HG03571 (cell line): ENCODE results near the gene POLD1.
"Not testable (repeated sequence)": the region's sequence is repeated elsewhere in the genome, so short reads cannot be mapped to it uniquely, and the experiment has no call there.

Source experiments
- ATAC-seq: cut with Tn5 transposase; IDR thresholded peaks from one replicate; pipeline ENCODE4 v1.9.1; 2021; ENCODE audit not compliant: unreplicated experiment

Gene POLD1

DNA sequence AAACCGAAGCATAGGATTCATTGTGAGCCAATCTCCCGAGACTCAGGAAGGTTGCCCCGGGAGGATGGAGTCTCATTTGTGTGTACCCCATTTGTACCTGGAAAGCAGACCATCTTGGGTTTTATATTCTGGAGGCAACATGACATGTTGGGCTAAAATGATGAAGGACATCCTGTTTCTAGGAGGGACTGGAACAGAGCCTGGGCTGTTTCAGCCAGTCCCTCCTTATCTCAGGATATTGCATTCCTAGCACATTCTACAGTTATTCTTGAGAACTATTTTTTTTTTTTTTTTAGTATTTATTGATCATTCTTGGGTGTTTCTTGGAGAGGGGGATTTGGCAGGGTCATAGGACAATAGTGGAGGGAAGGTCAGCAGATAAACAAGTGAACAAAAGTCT is 6.1 kb downstream of the POLD1 start:
- ATAC-seq = not testable (repeated sequence)

DNA sequence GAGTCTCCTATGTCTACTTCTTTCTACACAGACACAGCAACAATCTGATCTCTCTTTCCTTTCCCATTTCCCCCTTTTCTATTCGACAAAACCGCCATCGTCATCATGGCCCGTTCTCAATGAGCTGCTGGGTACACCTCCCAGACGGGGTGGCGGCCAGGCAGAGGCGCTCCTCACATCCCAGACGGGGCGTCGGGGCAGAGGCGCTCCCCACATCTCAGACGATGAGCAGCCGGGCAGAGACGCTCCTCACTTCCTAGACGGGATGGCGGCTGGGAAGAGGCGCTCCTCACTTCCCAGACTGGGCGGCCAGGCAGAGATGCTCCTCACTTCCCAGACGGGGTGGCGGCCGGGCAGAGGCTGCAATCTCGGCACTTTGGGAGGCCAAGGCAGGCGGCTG is 6.8 kb downstream of the POLD1 start:
- ATAC-seq = not testable (repeated sequence)

DNA sequence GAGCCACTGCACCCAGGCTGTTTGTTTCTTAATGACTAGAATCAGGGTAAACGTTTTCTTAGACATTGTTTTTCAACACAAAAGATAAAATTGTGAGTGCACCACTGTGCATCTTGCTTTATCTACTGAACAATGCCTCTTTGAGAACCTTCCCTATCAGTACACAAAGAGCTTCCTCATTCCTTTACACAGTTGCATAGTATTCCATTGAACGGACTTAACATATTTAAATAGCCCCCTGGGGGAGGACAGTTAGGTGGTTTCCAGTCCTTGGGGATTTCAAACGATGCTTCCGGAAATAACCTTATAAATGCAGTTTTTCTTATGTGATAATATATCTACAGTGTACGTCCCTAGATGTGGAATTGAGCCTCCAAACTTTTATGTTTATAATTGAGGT is 8.6 kb downstream of the POLD1 start:
- no peak for ATAC-seq

DNA sequence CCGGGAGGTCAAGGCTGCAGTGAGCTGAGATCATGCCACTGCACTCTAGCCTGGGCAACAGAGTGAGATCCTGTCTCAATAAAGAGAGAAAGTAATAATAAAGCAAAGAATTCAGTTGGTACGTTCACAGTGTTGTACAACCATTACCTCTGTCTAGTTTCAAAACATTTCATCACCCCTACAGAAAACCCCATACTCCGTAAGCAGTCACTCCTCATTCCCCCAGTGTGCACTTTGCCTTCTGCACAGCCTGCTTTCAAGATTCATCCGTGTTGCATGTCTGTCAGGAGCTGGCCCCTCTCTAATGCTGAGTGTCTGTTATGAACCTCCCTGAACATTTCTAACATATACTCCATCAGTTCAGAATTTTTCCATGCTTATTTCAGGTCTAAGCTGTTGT is 9.4 kb downstream of the POLD1 start:
- ATAC-seq = no peak

GRCh38 chr19:50394017-50394416 is 9.9 kb downstream of the POLD1 start:
- ATAC-seq = no peak

- ATAC-seq = no peak
Measured at GRCh38 chr19:50398675-50399367, 14.7 kb downstream of the POLD1 start.

DNA sequence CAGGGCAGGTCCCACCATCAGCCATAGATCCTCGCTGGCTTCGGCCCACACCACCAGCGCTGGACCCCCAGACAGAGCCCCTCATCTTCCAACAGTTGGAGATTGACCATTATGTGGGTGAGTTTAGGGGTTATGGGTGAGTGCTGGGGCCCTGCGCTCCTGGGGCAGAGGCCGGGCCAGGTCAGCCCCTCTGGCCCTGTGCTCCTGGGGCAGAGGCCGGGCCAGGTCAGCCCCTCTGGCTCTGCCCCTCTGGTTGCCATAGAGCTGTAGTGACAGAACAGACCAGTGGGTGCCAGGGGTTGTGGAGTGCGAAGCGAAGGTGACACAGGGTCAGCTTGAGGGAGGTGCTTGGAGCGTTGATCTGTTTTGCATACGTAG is 15.2 kb downstream of the POLD1 start:
- no peak for ATAC-seq

GRCh38 chr19:50401605-50402450 is 17.7 kb downstream of the POLD1 start:
- no peak for ATAC-seq

DNA sequence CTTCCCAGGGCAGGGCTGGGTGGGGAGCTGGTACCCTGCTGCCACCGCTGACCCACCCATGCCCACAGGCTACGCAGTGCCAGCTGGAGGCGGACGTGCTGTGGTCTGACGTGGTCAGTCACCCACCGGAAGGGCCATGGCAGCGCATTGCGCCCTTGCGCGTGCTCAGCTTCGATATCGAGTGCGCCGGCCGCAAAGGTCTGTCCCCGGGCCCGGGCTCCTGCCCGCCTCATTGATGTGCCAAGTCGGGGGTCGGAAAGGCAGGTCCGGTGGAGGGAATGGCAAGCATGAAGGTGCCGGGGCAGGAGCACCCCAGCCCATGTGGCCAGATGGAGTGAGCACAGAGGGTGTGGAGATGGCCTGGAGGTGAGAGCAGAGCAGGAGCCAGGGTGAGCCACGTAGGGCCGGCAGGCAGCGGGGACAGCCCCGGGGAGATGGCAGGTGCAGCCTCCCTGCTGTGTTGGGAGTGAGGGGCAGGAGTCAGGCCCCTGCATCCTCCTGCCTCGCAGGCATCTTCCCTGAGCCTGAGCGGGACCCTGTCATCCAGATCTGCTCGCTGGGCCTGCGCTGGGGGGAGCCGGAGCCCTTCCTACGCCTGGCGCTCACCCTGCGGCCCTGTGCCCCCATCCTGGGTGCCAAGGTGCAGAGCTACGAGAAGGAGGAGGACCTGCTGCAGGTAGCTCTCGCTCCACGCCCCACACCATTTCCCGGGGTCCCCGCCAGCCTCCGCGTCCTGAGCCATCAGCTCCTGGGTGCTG is 18.6 kb downstream of the POLD1 start:
- ATAC-seq = no peak

GRCh38 chr19:50406156-50406820 is 22.1 kb downstream of the POLD1 start:
- no peak for ATAC-seq

- ATAC-seq = no peak
Measured at GRCh38 chr19:50406829-50407228, 22.7 kb downstream of the POLD1 start.

- ATAC-seq = no peak
Measured at GRCh38 chr19:50409347-50409746, 25.2 kb downstream of the POLD1 start.

DNA sequence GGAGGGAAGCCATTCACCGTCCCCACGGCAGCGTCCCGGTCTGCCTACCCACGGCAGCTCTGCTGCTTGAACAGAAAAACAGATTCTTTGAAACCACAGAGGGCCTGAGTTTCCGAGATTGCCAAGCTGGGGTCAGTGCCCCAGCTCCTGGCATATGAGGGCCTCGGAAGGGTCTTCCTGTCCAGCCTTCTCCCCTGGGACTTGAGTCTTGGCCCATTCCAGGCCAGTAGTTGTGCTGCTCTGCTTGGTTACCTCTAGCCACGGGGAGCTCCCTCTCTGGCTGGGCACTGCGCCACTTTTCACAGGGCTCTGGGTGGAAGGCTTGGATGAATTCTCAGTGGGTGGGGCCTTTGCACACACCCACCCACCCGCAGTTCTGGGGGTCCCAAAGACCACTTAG is 26.0 kb downstream of the POLD1 start:
- ATAC-seq = no peak

DNA sequence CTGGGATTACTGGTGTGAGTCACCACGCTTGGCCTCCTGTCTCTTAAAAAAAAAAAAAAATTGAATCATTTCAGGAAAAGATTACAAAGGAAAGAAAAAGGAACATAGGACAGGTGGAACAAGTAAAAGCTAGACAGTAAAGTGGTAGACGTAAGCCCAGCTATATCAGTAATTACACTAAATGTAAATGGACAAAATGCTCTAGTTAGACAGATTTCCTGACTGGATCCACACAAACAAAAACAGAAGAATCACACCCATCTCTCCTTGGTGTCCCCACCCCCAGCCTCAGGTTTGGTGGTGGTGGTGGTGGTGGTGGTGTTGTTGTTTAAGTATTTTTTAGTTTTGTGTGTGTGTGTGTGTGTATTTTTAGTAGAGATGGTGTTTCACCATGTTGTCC is 28.3 kb downstream of the POLD1 start:
- ATAC-seq = no peak

DNA sequence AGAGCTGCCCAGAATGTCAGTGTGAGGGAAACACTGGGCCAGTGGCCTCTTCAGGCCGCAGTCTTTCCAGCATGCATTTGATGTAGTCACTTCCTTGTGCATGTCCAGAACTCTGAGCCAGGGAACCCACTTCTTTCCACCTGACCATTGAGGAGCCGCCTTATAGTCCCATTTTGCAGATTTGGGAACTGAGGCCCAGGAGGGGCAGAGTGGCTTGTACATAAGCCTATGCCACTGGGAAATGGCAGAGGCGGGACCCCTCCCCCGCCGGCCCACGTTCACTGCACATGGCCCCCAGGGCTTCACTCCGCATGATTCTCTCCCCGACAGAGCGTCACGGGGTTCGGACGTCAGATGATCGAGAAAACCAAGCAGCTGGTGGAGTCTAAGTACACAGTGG is 28.9 kb downstream of the POLD1 start:
- no peak for ATAC-seq

DNA sequence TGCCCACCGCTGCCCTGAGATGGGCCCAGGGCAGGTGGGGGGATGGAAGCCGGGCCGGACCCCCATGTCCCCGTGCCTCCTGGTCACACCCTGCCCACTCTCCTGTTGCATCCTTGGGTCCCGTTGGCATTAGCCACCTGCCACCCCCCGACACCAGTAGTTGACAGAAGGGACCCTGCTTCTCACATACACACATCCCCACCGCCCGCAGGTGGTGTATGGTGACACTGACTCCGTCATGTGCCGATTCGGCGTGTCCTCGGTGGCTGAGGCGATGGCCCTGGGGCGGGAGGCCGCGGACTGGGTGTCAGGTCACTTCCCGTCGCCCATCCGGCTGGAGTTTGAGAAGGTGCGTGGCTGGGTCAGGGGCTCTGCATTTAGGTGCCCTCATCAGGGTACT is 29.4 kb downstream of the POLD1 start:
- no peak for ATAC-seq

GRCh38 chr19:50414864-50415660 is 30.9 kb downstream of the POLD1 start:
- peak; percentile 3 for ATAC-seq

DNA sequence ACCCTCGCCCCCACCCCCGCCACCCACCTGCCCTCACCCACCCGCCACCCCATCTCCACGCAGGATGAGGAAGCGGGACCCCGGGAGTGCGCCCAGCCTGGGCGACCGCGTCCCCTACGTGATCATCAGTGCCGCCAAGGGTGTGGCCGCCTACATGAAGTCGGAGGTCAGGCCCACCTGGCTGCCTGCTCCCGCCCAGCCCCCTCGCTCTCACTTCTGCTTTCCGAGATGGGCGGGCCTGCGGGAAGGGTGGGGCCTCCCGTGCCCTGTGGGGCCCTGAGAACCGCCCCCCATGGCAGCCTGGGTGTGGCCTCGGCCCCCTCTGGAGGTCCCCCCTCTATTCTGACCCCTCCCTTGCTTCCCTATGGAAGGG is 31.5 kb downstream of the POLD1 start:
- ATAC-seq = peak; percentile 39

DNA sequence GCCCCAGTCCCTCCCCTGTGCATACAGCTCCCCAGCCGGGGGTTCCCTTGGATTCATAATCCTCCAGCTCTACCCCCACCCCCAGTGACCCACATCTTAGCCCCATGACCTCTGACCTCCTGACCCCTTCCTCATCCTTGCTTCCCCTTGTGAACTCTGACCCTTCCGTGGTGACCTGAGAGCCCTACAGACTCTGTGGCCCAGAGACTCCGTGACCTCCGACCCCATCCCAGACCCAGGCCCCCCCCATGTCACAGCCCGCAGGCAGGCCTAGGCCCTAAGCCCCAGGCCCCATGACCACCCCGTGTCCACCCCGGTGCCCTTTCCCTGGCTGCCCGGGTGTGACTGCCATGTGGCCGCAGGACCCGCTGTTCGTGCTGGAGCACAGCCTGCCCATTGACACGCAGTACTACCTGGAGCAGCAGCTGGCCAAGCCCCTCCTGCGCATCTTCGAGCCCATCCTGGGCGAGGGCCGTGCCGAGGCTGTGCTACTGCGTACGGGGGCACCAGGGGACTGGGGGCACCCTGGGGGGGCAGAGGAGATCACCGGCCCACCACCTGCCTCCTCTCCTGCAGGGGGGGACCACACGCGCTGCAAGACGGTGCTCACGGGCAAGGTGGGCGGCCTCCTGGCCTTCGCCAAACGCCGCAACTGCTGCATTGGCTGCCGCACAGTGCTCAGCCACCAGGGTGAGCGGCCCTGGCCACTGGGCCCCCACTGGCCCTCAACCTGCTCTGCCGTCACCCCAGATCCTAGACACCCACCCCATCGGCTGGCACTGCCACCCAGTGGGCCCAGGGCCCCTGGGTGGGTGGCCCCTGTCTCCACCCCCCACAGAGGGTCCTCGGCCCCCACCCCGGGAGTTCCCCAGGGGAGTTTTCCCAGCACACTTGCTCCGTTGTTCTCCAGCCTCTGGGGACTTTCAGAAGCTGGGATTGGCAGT is 32.2 kb downstream of the POLD1 start:
- no peak for ATAC-seq
